T-helper 17 cell (primary cell): ENCODE data around the gene CAP1. TPM values are rescaled to one million over a fixed set of nuclear protein-coding genes. Genes with fewer than 3 reads are reported as not detected.
"Not testable (repeated sequence)": the region's sequence is repeated elsewhere in the genome, so short reads cannot be mapped to it uniquely, and the experiment has no call there.

Experiments used
- ATAC-seq: fragments of 150-1000 bp; cut with Tn5 transposase; 2 replicates; pipeline ENCODE4 v1.10.0; 2021; ENCODE audit warnings: mild to moderate bottlenecking, moderate library complexity
- DNase-seq, 3 donors: peaks; one replicate each; pipeline versions ENCODE4 v3.0.0 to v3.0.0-alpha.2; 2020 to 2021
- H3K9me3 ChIP-seq: one replicate; pipeline ENCODE4 v1.7.0; 2013; ENCODE audit warnings: low read length, mild to moderate bottlenecking; ENCODE audit not compliant: control insufficient read depth, poor library complexity, severe bottlenecking
- H3K27ac Mint-ChIP-seq: one replicate; pipeline ENCODE4 v1.8.0; 2022; ENCODE audit warnings: mild to moderate bottlenecking, moderate library complexity, mixed read lengths
- H3K27me3 Mint-ChIP-seq: one replicate; pipeline ENCODE4 v1.8.0; 2022; ENCODE audit warnings: mixed read lengths
- H3K36me3 Mint-ChIP-seq: one replicate; pipeline ENCODE4 v1.8.0; 2022; ENCODE audit warnings: low read depth, mixed read lengths
- H3K4me1 Mint-ChIP-seq: one replicate; pipeline ENCODE4 v1.8.0; 2022; ENCODE audit warnings: mild to moderate bottlenecking, mixed read lengths
- H3K4me3 Mint-ChIP-seq: one replicate; pipeline ENCODE4 v1.8.0; 2022; ENCODE audit warnings: mild to moderate bottlenecking, moderate library complexity, mixed read lengths
- total RNA-seq, 4 donors: library from RNA in 2 of 4; stranded (reverse) in 2 of 4; gene quantifications; one replicate each; pipeline ENCODE4 v1.2.3 and lab custom pipeline; 2022 to 2026

The CAP1 gene
- total RNA-seq, 2 donors from 2014 or later: 244 to 273 TPM

- H3K4me1 Mint-ChIP-seq: peaks cover 16% of the 10 kb centered on the region
- H3K9me3 ChIP-seq: no peaks in the 10 kb centered on the region
- no peak overlapping the region for H3K27ac Mint-ChIP-seq
- H3K36me3 Mint-ChIP-seq: no peaks in the 10 kb centered on the region
- no peaks in the 10 kb centered on the region for H3K27me3 Mint-ChIP-seq
- no peak overlapping the region for H3K4me3 Mint-ChIP-seq
- no peak for DNase-seq
- ATAC-seq: no peak
Observed at GRCh38 chr1:40017951-40018575, 22.5 kb upstream of the CAP1 start.

DNA sequence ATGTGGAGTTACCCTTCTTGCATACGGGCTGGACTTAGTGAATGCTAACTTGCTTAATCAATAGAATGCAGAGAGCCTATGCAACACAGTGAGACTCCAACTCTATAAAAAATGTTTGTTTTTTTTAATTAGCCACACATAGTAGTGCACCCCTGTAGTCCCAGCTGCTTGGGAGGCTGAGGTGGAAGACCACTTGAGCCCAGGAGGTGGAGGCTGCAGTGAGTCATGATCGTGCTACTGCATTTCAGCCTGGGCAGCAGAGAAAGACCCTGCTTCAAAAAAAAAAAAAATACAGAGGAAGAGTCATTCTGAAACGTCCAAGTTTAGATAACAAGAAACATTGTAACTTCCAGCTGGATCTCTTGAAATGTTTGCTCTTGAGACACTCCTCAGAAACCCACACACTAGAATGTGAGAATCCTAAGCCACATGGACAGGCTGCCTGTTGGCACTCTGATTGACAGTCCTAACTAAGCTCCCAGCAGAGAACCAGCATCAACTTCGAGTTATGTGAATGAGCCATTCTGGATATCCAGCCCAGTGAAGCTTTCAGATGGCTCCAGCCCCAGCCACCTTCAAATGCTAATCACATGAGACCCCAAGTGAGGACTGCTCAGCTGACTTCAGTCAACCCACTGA, 20.0 kb upstream of the CAP1 start:
- Mint-ChIP-seq H3K4me3 (no peak overlapping the region), H3K36me3 (no peaks in the 10 kb centered on the region), H3K27ac (no peak overlapping the region), H3K4me1 (peaks cover 5% of the 10 kb centered on the region), H3K27me3 (peaks cover 5% of the 10 kb centered on the region)
- H3K9me3 ChIP-seq: no peaks in the 10 kb centered on the region
- no peak for ATAC-seq
- DNase-seq: no peak

DNA sequence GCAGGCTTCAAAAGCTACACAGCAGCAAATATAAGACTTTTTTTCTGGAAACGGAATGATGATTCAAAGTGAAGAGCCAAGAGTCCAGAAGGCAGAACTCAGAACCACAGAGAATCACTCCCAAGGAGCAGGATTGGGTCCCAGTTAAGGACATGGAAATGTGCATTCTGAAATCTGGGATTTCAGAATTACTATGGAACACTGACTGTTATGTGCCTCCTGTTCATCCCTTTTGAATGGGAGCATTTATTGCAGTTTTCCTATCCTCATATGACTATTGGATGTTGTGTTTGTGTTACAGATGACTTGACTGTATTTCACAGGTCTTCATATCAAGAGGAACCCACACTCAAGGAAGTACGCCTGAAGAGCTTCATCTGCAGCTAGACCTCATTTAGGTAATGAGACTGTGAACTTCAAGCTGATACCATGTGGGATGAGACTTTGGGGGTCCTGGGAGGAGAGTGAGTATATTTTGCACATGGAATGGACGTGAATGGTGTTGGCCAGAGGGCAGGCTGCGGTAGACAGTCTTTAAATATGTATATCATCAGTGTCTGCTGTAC, 17.1 kb upstream of the CAP1 start:
- DNase-seq (no peak), ATAC-seq (no peak)
- H3K4me3 Mint-ChIP-seq: no peak overlapping the region
- no peaks in the 10 kb centered on the region for H3K4me1 Mint-ChIP-seq
- no peak overlapping the region for H3K27ac Mint-ChIP-seq
- peaks cover 5% of the 10 kb centered on the region for H3K27me3 Mint-ChIP-seq
- no peaks in the 10 kb centered on the region for H3K36me3 Mint-ChIP-seq
- no peaks in the 10 kb centered on the region for H3K9me3 ChIP-seq

DNA sequence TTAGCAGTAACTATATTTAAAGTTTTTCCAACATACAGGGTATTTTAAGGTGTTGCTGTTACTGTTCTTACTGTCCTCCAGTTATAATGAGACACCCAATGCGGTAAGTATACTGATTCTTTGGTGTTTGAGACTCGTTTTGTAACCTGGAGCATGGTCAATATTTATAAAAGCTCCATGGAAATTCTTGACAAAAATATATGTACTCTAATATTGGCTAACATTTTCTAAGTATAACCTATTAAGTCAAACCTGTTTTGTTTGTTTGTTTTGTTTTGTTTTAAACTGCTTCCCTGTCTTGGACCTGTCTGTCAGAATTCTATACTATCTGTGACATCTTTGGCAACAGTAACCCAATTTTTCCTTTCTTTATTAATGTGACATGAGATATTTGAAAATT, 15.9 kb upstream of the CAP1 start:
- Mint-ChIP-seq H3K4me1 (peaks cover 2% of the 10 kb centered on the region), H3K27ac (no peak overlapping the region), H3K27me3 (peaks cover 5% of the 10 kb centered on the region), H3K4me3 (no peak overlapping the region), H3K36me3 (peaks cover 2% of the 10 kb centered on the region)
- ATAC-seq (no peak), DNase-seq (no peak)
- H3K9me3 ChIP-seq: no peaks in the 10 kb centered on the region

DNA sequence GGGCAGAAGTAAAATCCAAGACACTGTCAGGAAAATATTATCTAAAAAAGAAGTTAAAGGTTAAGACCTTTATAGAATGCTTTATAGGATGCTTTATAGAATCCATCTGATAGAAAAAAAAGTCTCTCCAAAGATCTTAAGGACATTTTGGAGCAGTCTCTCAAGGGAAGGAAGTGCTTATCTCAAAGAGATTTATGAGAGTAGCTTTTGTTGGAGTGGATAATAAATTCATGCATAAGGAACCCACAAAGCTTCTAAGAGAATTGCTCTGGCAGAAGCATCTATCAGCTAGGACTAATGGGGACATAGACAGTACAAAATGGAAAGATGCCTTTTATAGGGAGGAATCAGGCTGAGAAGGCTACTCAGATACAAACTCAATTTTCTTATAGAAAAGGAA, 12.9 kb upstream of the CAP1 start:
- ATAC-seq: no peak

DNA sequence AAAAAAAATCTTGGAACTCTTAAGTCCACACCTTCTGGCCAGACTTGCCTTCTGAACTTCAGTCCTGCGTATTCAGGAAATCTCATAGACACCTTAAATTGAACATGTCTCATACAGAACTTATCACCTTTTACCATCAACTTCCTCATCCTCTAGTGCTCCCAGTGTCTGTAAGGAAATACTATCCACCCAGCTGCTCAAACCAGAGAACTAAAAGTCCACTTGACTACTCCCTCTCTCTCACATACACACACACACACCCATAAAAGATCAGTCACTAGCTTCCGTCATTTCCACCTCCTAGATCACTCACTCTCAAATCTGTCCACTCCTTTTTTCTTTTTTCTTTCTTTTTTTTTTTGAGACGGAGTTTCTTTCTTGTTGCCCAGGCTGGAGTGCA, 10.9 kb upstream of the CAP1 start:
- H3K9me3 ChIP-seq: no peaks in the 10 kb centered on the region
- H3K27ac Mint-ChIP-seq: peak overlapping the region; percentile 76
- H3K27me3 Mint-ChIP-seq: peaks cover 4% of the 10 kb centered on the region
- peaks cover 25% of the 10 kb centered on the region for H3K4me1 Mint-ChIP-seq
- DNase-seq (no peak), ATAC-seq (no peak)
- H3K36me3 Mint-ChIP-seq: peaks cover 3% of the 10 kb centered on the region
- H3K4me3 Mint-ChIP-seq: no peak overlapping the region

More for the DNA sequence above, 12.9 kb upstream of the CAP1 start:
- DNase-seq: no peak
- peaks cover 16% of the 10 kb centered on the region for H3K4me1 Mint-ChIP-seq
- no peak overlapping the region for H3K4me3 Mint-ChIP-seq
- H3K36me3 Mint-ChIP-seq: peaks cover 3% of the 10 kb centered on the region
- H3K9me3 ChIP-seq: no peaks in the 10 kb centered on the region
- H3K27ac Mint-ChIP-seq: no peak overlapping the region
- H3K27me3 Mint-ChIP-seq: peaks cover 5% of the 10 kb centered on the region

DNA sequence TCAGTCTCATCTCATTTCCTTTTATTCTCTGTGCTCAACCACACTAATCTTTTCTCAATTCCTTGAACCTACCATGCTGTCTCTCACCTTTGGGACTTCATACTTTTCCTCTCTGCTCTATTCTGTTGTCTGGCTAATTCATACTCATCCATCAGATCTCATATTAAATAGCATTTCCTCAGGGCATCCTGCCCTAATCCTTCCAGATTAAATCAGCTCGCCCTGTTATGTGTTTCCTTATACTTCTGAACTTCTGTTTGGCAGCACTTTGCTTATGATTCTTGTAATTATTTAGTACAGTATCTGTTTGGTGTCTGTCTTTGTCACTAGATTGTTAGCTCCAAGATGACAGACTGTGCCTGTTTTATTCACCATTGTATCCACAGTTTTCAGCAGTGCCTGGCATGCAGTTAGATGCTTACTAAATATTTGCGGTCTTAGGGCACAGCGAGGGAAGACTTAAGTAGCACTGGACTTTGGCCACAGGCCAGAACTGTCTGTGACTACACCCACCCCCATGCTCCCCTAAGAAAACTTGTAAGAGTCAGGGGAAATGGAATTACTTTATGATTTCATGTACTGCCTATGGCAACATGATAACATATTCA, 9.9 kb upstream of the CAP1 start:
- Mint-ChIP-seq H3K27ac (peak overlapping the region; percentile 76), H3K36me3 (peaks cover 3% of the 10 kb centered on the region), H3K27me3 (no peaks in the 10 kb centered on the region), H3K4me1 (peaks cover 31% of the 10 kb centered on the region), H3K4me3 (no peak overlapping the region)
- no peak for DNase-seq
- no peak for ATAC-seq
- H3K9me3 ChIP-seq: no peaks in the 10 kb centered on the region

DNA sequence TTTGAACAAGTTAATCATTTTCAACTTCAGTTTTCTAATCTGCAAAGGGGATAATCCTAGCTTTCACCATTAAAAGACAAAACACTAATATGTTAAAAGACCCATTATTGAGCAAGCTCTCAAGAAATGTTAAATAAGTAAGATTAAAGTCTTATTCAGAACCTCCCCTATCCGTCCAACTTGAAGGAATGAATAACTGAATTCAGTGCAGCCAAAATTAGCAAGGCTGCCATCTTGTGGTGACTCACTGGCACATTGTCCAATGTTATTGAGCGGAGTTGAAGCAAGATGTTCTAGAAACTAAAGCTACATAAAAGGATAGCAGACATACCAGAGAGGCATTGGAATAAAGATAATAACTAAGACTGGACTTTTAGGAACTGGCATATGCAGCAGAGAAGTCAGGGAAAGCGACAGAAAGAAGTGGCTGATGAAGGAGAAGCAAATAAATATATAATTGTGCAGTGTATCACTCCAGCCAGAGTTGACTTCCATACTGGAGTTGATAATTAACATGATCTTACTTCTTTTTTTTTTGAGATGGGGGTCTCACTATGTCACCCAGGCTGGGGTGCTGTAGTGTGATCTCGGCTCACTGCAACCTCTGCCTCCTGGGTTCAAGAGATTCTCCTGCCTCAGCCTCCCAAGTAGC, 8.2 kb upstream of the CAP1 start:
- Mint-ChIP-seq H3K36me3 (peaks cover 3% of the 10 kb centered on the region), H3K27ac (peak overlapping the region; percentile 78), H3K27me3 (no peaks in the 10 kb centered on the region), H3K4me3 (no peak overlapping the region), H3K4me1 (peaks cover 31% of the 10 kb centered on the region)
- ATAC-seq (peak; percentile 87), DNase-seq (peak; percentile 16 to 39 (median 22))
- no peaks in the 10 kb centered on the region for H3K9me3 ChIP-seq

- no peaks in the 10 kb centered on the region for H3K9me3 ChIP-seq
- Mint-ChIP-seq H3K4me1 (peaks cover 43% of the 10 kb centered on the region), H3K36me3 (no peaks in the 10 kb centered on the region), H3K27me3 (no peaks in the 10 kb centered on the region), H3K4me3 (peak overlapping the region; percentile 50), H3K27ac (peak overlapping the region; percentile 93)
- DNase-seq: no peak
- peak; percentile 26 for ATAC-seq
Observed at GRCh38 chr1:40034869-40035268, 5.7 kb upstream of the CAP1 start.

GRCh38 chr1:40036574-40036973, 4.0 kb upstream of the CAP1 start:
- Mint-ChIP-seq H3K36me3 (peaks cover 4% of the 10 kb centered on the region), H3K27ac (peak overlapping the region; percentile 51), H3K4me1 (peaks cover 41% of the 10 kb centered on the region), H3K4me3 (no peak overlapping the region), H3K27me3 (no peaks in the 10 kb centered on the region)
- no peak for DNase-seq
- no peaks in the 10 kb centered on the region for H3K9me3 ChIP-seq
- ATAC-seq: no peak

- not testable (repeated sequence) for DNase-seq, ATAC-seq, H3K36me3 Mint-ChIP-seq, H3K27me3 Mint-ChIP-seq, H3K4me3 Mint-ChIP-seq, H3K9me3 ChIP-seq
- peaks cover 44% of the 10 kb centered on the region for H3K4me1 Mint-ChIP-seq
- H3K27ac Mint-ChIP-seq: peak overlapping the region; percentile 51
Observed at GRCh38 chr1:40037254-40037653, 3.3 kb upstream of the CAP1 start.

- peak overlapping the region; percentile 65 for H3K4me3 Mint-ChIP-seq
- ATAC-seq (no peak), DNase-seq (no peak)
- peak overlapping the region; percentile 97 for H3K27ac Mint-ChIP-seq
- peaks cover 51% of the 10 kb centered on the region for H3K4me1 Mint-ChIP-seq
- no peaks in the 10 kb centered on the region for H3K27me3 Mint-ChIP-seq
- H3K9me3 ChIP-seq: no peaks in the 10 kb centered on the region
- H3K36me3 Mint-ChIP-seq: peaks cover 15% of the 10 kb centered on the region
Observed at GRCh38 chr1:40038697-40039096, 1.8 kb upstream of the CAP1 start.

DNA sequence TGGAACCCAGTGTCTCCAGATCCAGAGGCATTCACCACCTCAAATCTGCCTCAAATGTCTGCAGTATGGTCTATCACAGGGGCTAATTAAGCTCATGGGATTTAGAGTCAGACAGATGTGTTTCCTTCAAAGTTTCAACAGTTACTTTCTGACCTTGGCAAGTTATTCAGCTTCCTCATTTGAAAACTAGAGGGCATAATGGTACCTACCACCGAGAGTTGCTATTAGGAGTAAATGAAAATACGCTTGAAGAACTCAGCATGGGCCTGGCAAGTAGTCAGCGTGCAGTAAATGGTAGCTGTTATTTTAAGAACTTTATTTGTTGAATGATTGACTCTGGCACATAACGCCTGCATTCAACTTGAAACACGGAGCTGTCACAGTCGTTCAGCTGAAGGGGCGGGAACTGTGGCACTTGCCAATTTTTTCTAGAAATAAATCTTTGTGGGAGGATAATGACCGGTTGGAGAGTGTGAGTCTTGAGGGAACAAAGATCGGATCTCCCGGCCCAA, 1.2 kb upstream of the CAP1 start:
- H3K4me3 Mint-ChIP-seq: peak overlapping the region; percentile 98
- no peaks in the 10 kb centered on the region for H3K27me3 Mint-ChIP-seq
- peak; percentile 7 for ATAC-seq
- DNase-seq: no peak
- H3K27ac Mint-ChIP-seq: peak overlapping the region; percentile 97
- peaks cover 51% of the 10 kb centered on the region for H3K4me1 Mint-ChIP-seq
- H3K9me3 ChIP-seq: no peaks in the 10 kb centered on the region
- peaks cover 15% of the 10 kb centered on the region for H3K36me3 Mint-ChIP-seq
